Glutamatergic neuron (in vitro differentiated cells): Measurements from ENCODE around the gene CDK3. TPM values are rescaled to one million over a fixed set of nuclear protein-coding genes. Genes with fewer than 3 reads are reported as not detected.

ENCODE experiments used
- DNase-seq: peaks from one replicate; pipeline ENCODE4 v3.0.0; 2022
- H3K27ac Mint-ChIP-seq: one replicate; pipeline ENCODE4 v1.8.0; 2020; ENCODE audit warnings: mild to moderate bottlenecking, mixed read lengths, inconsistent platforms; ENCODE audit not compliant: unreplicated experiment
- H3K27me3 Mint-ChIP-seq: one replicate; pipeline ENCODE4 v1.8.0; 2020; ENCODE audit warnings: mild to moderate bottlenecking, moderate library complexity, mixed read lengths, inconsistent platforms; ENCODE audit not compliant: unreplicated experiment
- H3K36me3 Mint-ChIP-seq: one replicate; pipeline ENCODE4 v1.8.0; 2020; ENCODE audit warnings: mild to moderate bottlenecking, mixed read lengths, inconsistent platforms; ENCODE audit not compliant: unreplicated experiment
- H3K4me1 Mint-ChIP-seq: one replicate; pipeline ENCODE4 v1.8.0; 2020; ENCODE audit warnings: mild to moderate bottlenecking, low read depth, mixed read lengths, inconsistent platforms; ENCODE audit not compliant: unreplicated experiment
- H3K4me3 Mint-ChIP-seq: one replicate; pipeline ENCODE4 v1.8.0; 2020; ENCODE audit warnings: mild to moderate bottlenecking, mixed read lengths, inconsistent platforms; ENCODE audit not compliant: unreplicated experiment
- H3K9me3 Mint-ChIP-seq: one replicate; pipeline ENCODE4 v1.8.0; 2020; ENCODE audit warnings: mild to moderate bottlenecking, moderate library complexity, mixed read lengths, inconsistent platforms; ENCODE audit not compliant: unreplicated experiment
- total RNA-seq: library from RNA; stranded (reverse); fragmentation: NEBNext Ultra II Directional; extraction: Animal tissue kit (Norgen Biotek cat#: 25700); gene quantifications from one replicate; pipeline ENCODE4 v1.2.1, GENCODE V29; 2021; ENCODE audit not compliant: unreplicated experiment
- TF ChIP-seq, protein P1 (sequence below): fragments of 200-600 bp; sonication (generic); IDR thresholded peaks from one replicate; pipeline ENCODE4 v1.5.0; 2021; ENCODE audit not compliant: partially characterized antibody, unreplicated experiment

Gene CDK3
- total RNA-seq, 1 donor from 2014 or later: 7.1 TPM

DNA sequence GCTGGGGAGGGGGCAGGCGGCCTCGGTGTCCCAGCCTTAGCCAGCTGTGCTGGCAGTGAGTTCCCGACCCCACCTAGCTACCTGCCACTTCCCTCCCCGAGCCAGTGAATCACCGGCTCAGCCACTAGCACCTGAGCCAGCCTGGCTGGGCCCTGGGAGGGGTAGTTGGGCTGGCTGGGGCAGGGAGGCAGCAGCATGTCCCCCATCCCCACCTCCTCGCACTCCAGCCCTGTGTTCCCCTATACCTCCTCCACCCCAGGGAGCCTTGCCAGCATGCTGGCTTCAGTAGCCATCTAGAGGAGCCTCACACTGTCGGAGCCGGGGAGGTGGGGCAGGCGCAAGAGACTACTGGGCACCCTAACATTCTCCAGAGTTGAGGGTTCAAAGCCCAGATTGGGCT lies 23.7 kb downstream of the CDK3 start:
- Mint-ChIP-seq H3K27me3 (peaks cover 7% of the 10 kb centered on the region), H3K4me1 (peaks cover 4% of the 10 kb centered on the region), H3K27ac (no peak overlapping the region), H3K9me3 (peaks cover 2% of the 10 kb centered on the region), H3K4me3 (no peak overlapping the region), H3K36me3 (no peaks in the 10 kb centered on the region)
- no peak for DNase-seq
- TF ChIP-seq, protein P1, sequence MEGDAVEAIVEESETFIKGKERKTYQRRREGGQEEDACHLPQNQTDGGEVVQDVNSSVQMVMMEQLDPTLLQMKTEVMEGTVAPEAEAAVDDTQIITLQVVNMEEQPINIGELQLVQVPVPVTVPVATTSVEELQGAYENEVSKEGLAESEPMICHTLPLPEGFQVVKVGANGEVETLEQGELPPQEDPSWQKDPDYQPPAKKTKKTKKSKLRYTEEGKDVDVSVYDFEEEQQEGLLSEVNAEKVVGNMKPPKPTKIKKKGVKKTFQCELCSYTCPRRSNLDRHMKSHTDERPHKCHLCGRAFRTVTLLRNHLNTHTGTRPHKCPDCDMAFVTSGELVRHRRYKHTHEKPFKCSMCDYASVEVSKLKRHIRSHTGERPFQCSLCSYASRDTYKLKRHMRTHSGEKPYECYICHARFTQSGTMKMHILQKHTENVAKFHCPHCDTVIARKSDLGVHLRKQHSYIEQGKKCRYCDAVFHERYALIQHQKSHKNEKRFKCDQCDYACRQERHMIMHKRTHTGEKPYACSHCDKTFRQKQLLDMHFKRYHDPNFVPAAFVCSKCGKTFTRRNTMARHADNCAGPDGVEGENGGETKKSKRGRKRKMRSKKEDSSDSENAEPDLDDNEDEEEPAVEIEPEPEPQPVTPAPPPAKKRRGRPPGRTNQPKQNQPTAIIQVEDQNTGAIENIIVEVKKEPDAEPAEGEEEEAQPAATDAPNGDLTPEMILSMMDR: no peak

GRCh38 chr17:76025294-76025693 lies 24.6 kb downstream of the CDK3 start:
- Mint-ChIP-seq H3K27me3 (peaks cover 6% of the 10 kb centered on the region), H3K9me3 (no peaks in the 10 kb centered on the region), H3K36me3 (no peaks in the 10 kb centered on the region), H3K4me3 (no peak overlapping the region), H3K4me1 (peaks cover 4% of the 10 kb centered on the region), H3K27ac (no peak overlapping the region)
- TF ChIP-seq, protein P1: no peak
- no peak for DNase-seq

DNA sequence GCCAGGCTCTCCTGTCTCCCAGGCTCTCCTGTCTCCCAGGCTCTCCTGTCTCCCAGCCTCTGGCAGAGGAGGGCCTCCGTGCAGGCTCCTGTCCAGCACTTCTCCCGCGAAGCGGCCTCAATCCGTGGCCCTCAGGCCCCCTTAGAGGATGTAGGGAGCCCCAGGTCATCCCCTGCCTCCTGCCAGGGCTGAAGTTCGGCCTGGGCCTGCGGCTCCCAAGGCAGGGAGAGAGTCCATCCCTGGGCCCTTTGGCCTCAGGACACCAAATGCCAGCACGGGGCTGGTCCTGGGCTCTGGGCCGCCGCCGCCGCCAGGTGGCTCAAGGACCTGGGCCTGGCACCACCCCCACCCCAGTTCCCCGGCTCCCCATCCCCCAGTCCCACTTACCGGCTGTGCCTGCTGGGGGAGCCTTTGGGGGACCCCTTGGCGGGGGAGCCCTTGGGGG lies 26.1 kb downstream of the CDK3 start:
- Mint-ChIP-seq H3K4me1 (peaks cover 4% of the 10 kb centered on the region), H3K27me3 (peaks cover 6% of the 10 kb centered on the region), H3K4me3 (no peak overlapping the region), H3K36me3 (no peaks in the 10 kb centered on the region), H3K9me3 (no peaks in the 10 kb centered on the region), H3K27ac (no peak overlapping the region)
- TF ChIP-seq, protein P1: no peak
- no peak for DNase-seq

DNA sequence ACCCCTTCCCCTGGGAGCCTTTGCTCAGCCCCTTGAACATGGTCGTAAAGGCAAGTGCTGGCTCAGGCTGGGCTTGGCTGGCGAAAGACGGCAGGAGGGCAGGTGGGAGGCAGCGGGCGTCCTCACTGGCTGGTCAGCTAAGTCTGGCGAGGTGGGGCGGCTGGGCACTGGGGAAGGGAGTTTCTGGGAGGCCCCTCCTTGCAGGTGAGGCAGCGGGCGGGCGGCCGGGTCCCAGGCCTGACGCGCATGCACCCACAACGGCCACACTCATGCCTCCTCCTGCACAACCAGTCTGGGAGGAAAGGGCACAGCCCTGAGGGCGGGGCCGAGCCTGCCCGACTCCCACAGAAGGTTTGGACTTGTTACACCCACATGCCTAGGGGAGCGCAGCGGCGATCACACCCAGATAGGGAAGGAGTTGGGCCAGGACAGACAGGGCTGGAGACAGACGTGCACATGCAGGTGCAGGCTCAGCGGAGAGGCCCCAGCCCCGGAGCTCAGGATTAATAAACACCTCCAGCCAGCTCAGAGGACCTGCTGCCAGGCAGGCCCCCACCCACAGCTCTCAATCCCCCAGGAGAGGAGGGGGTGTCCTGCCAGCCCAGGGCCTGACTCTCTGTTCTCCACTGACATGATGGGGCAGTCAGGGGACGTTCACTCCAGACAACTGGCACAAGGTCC lies 26.6 kb downstream of the CDK3 start, which contains the start of gene EVPL:
Gene EVPL, minus strand, starts transcription at position 148 of the 681 bp plus-strand sequence. Its CDS starts 108 bp downstream, at position 40.
- H3K4me3 Mint-ChIP-seq: no peak within 1 kb of the TSS
- TF ChIP-seq, protein P1: no peak
- H3K4me1 Mint-ChIP-seq: peaks cover 4% of the 10 kb centered on the region
- no peaks in the 10 kb centered on the region for H3K9me3 Mint-ChIP-seq
- no peak for DNase-seq
- H3K36me3 Mint-ChIP-seq: no peaks in the 10 kb centered on the region
- peaks cover 6% of the 10 kb centered on the region for H3K27me3 Mint-ChIP-seq
- no peak within 1 kb of the TSS for H3K27ac Mint-ChIP-seq

DNA sequence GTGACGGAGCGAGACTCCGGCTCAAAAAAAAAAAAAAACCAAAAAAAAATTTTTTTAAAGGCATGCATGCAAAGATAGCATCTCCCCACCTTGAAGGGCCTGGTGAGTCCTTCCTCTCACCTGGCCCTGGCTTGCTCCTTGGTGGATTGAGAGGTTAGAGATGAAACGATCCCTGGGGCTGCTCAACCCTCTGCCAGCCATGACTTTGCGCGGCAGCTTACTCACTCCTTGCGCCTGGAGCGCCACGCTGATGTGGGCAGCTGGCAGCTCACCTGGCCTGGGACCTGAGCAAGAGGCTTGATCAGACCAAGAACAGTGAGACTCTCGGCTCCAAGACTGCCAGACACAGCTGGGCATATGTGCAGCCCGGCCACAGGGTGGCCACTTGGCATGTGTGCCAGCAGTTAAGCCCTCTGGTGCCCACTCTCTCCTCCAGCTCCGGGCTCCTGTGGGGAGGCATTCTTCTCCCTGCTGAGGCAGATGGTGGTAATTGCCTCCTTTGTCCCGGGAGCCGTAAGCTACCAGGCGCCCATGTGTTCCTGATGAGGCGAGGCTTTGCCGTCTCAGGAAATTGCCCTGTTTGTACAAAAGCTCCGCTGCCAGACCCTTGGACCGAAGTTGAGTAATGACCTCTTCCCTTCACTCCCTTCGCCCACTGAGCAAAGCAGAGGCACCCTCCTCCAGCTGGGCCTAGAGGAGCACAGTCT lies 31.6 kb downstream of the CDK3 start:
- no peak overlapping the region for H3K27ac Mint-ChIP-seq
- TF ChIP-seq, protein P1: no peak
- peaks cover 3% of the 10 kb centered on the region for H3K4me1 Mint-ChIP-seq
- H3K36me3 Mint-ChIP-seq: no peaks in the 10 kb centered on the region
- H3K27me3 Mint-ChIP-seq: no peaks in the 10 kb centered on the region
- no peak overlapping the region for H3K4me3 Mint-ChIP-seq
- peaks cover 3% of the 10 kb centered on the region for H3K9me3 Mint-ChIP-seq
- DNase-seq: no peak
